SK-N-SH (cell line): Measurements from ENCODE around the gene C8G. TPM values are rescaled to one million over a fixed set of nuclear protein-coding genes. Genes with fewer than 3 reads are reported as not detected.
A peak's percentile ranks its signal among the peaks of the same experiment; 100 is the strongest.

ENCODE experiments used
- CTCF ChIA-PET: fragments of 300-600, 350-600 bp; formaldehyde crosslinking; extraction: SDS; loops from one replicate; lab custom pipeline; 2021; lab: Yijun Ruan, JAX
- POLR2A ChIA-PET: fragments of 350-600 bp; sonication (Branson Sonifier 250); formaldehyde crosslinking; extraction: SDS; loops from one replicate; lab custom pipeline; 2020; ENCODE audit warnings: antibody characterized with exemption, inconsistent platforms; lab: Yijun Ruan, JAX
- DNase-seq: peaks from one replicate; pipeline ENCODE4 v3.0.0; 2012
- H2AFZ ChIP-seq: fragments of 200-600 bp; sonication (generic); 2 replicates; pipeline ENCODE4 v1.8.1; 2016; ENCODE audit warnings: antibody characterized with exemption, mild to moderate bottlenecking, low read depth
- H3F3A ChIP-seq: fragments of 200-600 bp; sonication (generic); replicated peaks from 2 replicates; pipeline ENCODE3; 2016; ENCODE audit warnings: antibody characterized with exemption, mild to moderate bottlenecking; ENCODE audit not compliant: insufficient read depth
- H3K27ac ChIP-seq, 2 experiments: fragments of 200-500 bp in 1 of 2; fragments of 200-600 bp in 1 of 2; sonication (Bioruptor generic) in 1 of 2; sonication (generic), shearing (Covaris generic) in 1 of 2; 2 replicates each; pipeline versions ENCODE4 v1.5.1 to v1.6.1; 2014 to 2016; ENCODE audit warnings: low read depth in 2 of 2, inconsistent platforms in 1 of 2, low read length in 1 of 2, mild to moderate bottlenecking in 1 of 2, mixed read lengths in 1 of 2
- H3K27me3 ChIP-seq: fragments of 200-600 bp; sonication (generic), shearing (Covaris generic); 2 replicates; pipeline ENCODE4 v1.6.1; 2016; ENCODE audit warnings: mixed run types; ENCODE audit not compliant: insufficient read depth
- H3K36me3 ChIP-seq, 2 experiments: fragments of 200-500 bp in 1 of 2; fragments of 200-600 bp in 1 of 2; sonication (Bioruptor generic) in 1 of 2; sonication (generic) in 1 of 2; replicated peaks in 1 of 2; 2 replicates each; pipeline versions ENCODE3 to v1.5.1; 2014 to 2016; ENCODE audit warnings: low read length in 1 of 2, mild to moderate bottlenecking in 1 of 2; ENCODE audit not compliant: insufficient read depth in 2 of 2, control insufficient read depth in 1 of 2
- H3K4me1 ChIP-seq, 2 experiments: fragments of 200-500 bp in 1 of 2; fragments of 200-600 bp in 1 of 2; sonication (Bioruptor generic) in 1 of 2; sonication (generic), shearing (Covaris generic) in 1 of 2; 2 replicates each; pipeline versions ENCODE4 v1.5.1 to v1.6.1; 2014 to 2016; ENCODE audit warnings: low read depth in 1 of 2, low read length in 1 of 2, mixed run types in 1 of 2; ENCODE audit not compliant: insufficient read depth in 2 of 2, control insufficient read depth in 1 of 2
- H3K4me2 ChIP-seq: fragments of 200-600 bp; sonication (generic), shearing (Covaris generic); 2 replicates; pipeline ENCODE4 v1.6.1; 2017; ENCODE audit warnings: mixed run types
- H3K4me3 ChIP-seq, 2 experiments: fragments of 200-500 bp in 1 of 2; fragments of 200-600 bp in 1 of 2; sonication (Bioruptor generic) in 1 of 2; sonication (generic), shearing (Covaris generic) in 1 of 2; 2 replicates each; pipeline versions ENCODE4 v1.5.1 to v1.8.1; 2014 to 2016; ENCODE audit warnings: low read depth in 2 of 2, inconsistent platforms in 1 of 2, low read length in 1 of 2, mild to moderate bottlenecking in 1 of 2, mixed read lengths in 1 of 2, moderate library complexity in 1 of 2
- H3K79me2 ChIP-seq: fragments of 200-600 bp; sonication (generic); 2 replicates; pipeline ENCODE4 v1.8.1; 2017; ENCODE audit warnings: mild to moderate bottlenecking; ENCODE audit not compliant: insufficient read depth
- H3K9ac ChIP-seq: fragments of 200-600 bp; sonication (generic); 2 replicates; pipeline ENCODE4 v1.6.1; 2017; ENCODE audit warnings: mixed run types
- H3K9me2 ChIP-seq: fragments of 200-600 bp; sonication (generic); 2 replicates; pipeline ENCODE4 v1.6.1; 2017; ENCODE audit warnings: mixed run types
- H3K9me3 ChIP-seq: fragments of 200-600 bp; sonication (generic); 2 replicates; pipeline ENCODE4 v1.6.1; 2017; ENCODE audit warnings: mixed run types, mild to moderate bottlenecking, moderate library complexity
- H4K20me1 ChIP-seq: fragments of 200-600 bp; sonication (generic); 2 replicates; pipeline ENCODE4 v1.6.1; 2017; ENCODE audit warnings: mild to moderate bottlenecking, mixed run types; ENCODE audit not compliant: insufficient read depth
- EP300 ChIP-seq, 2 experiments: IDR thresholded peaks; 2 replicates each; pipeline versions ENCODE4 v1.4.0 to v1.6.1; 2012; ENCODE audit warnings: borderline replicate concordance in 1 of 2, low read depth in 1 of 2, low read length in 1 of 2
- FOXJ3 ChIP-seq: sonication (generic); formaldehyde crosslinking; IDR thresholded peaks from 2 replicates; pipeline ENCODE4 v1.5.1; 2020; ENCODE audit warnings: mild to moderate bottlenecking, missing genetic modification reagents
- FOXM1 ChIP-seq: IDR thresholded peaks from 2 replicates; pipeline ENCODE4 v1.4.0; 2012; ENCODE audit warnings: low read depth, mild to moderate bottlenecking
- JUND ChIP-seq: IDR thresholded peaks from 2 replicates; pipeline ENCODE4 v1.4.0; 2012
- MXI1 ChIP-seq: IDR thresholded peaks from 2 replicates; pipeline ENCODE4 v1.6.1; 2012; ENCODE audit warnings: mild to moderate bottlenecking, low read depth, low read length, improper control_type of control experiment
- NFIC ChIP-seq: IDR thresholded peaks from 2 replicates; pipeline ENCODE4 v1.4.0; 2012; ENCODE audit warnings: borderline replicate concordance
- POLR2AphosphoS5 ChIP-seq: IDR thresholded peaks from 2 replicates; pipeline ENCODE4 v1.6.1; 2012; ENCODE audit warnings: low read depth, low read length
- RAD21 ChIP-seq: IDR thresholded peaks from 2 replicates; pipeline ENCODE4 v1.6.1; 2012; ENCODE audit warnings: mild to moderate bottlenecking, low read length
- RCOR1 ChIP-seq: fragments of 150-350 bp; IDR thresholded peaks from 2 replicates; pipeline ENCODE4 v1.6.1; 2017; ENCODE audit warnings: antibody characterized with exemption, low read length
- RXRA ChIP-seq: IDR thresholded peaks from 2 replicates; pipeline ENCODE4 v1.4.0; 2012; ENCODE audit warnings: low read depth, mild to moderate bottlenecking, borderline replicate concordance
- SIN3A ChIP-seq: IDR thresholded peaks from 2 replicates; pipeline ENCODE4 v1.6.1; 2012; ENCODE audit warnings: low read depth, mild to moderate bottlenecking, low read length, moderate library complexity, borderline replicate concordance
- TAF1 ChIP-seq: IDR thresholded peaks from 2 replicates; pipeline ENCODE4 v1.6.1; 2012; ENCODE audit warnings: low read depth, mild to moderate bottlenecking, low read length, moderate library complexity, borderline replicate concordance
- TCF12 ChIP-seq: IDR thresholded peaks from 2 replicates; pipeline ENCODE4 v1.4.0; 2012
- TEAD4 ChIP-seq: IDR thresholded peaks from 2 replicates; pipeline ENCODE4 v1.4.0; 2012; ENCODE audit warnings: mild to moderate bottlenecking, borderline replicate concordance; ENCODE audit not compliant: insufficient read depth
- USF2 ChIP-seq: fragments of 150-350 bp; IDR thresholded peaks from 2 replicates; pipeline ENCODE4 v1.6.1; 2017; ENCODE audit warnings: antibody characterized with exemption, low read length, low read depth, borderline replicate concordance
- YY1 ChIP-seq: IDR thresholded peaks from 2 replicates; pipeline ENCODE4 v1.4.0; 2012; ENCODE audit warnings: low read depth, mild to moderate bottlenecking
- WGBS: methylation state at CpG from one replicate; pipeline ENCODE4 v1.1.6; 2017; ENCODE audit warnings: low lambda C conversion rate; 5-methylcytosine and 5-hydroxymethylcytosine counted together
- polyA plus RNA-seq, 3 experiments: library from polyadenylated mRNA; depleted of rRNA; stranded (reverse); fragments of >200 nt; gene quantifications; 2 replicates each; pipeline ENCODE4 v1.2.3, GENCODE V29; 2012
- TF ChIP-seq, protein P1 (sequence below): IDR thresholded peaks from 2 replicates; pipeline ENCODE4 v1.6.1; 2012; ENCODE audit warnings: mild to moderate bottlenecking, low read depth, low read length, moderate library complexity
- TF ChIP-seq, protein P2 (sequence below): fragments of 200-600 bp; sonication (generic); IDR thresholded peaks from 2 replicates; pipeline ENCODE4 v1.6.1; 2017; ENCODE audit warnings: antibody characterized with exemption, mild to moderate bottlenecking, moderate library complexity
- TF ChIP-seq, protein P3 (sequence below): fragments of 150-350 bp; IDR thresholded peaks from 2 replicates; pipeline ENCODE4 v1.6.1; 2016; ENCODE audit warnings: mild to moderate bottlenecking, low read depth, low read length

The C8G gene
- polyA plus RNA-seq, 1 of the 3 experiments (the other 2 are of a cell fraction) = 0.28 TPM

DNA sequence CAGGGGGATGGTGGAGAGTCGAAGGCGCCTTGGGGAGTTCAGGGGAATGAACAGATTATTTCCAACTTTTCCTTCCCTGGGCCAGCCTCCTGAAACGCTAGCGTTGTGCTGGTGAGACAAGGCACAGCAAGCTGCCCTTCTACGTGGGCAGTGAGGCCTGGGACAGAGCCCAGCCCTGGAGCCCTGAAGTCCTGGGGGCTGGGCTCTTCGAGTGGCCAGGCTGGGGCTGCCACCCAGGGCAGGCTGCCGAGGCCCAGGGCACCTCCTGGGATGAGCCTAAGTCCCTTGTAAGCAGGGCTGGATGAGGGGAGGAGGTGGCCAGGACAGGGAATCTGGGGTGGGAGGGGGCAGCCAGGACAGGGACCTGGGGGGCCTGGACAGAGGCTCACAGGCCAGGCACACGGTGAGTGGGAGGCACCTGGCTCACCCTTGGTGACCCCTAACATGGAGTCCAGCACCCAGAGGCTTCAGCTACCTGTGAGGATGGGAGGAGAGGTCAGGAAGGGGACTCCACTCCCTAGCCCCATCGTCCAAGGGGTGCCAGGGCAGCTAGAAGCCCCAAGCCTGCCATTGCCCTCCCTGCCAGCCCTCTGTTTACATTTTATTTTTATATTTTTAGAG is 5.7 kb downstream of the C8G start:
- no peaks in the 10 kb centered on the region for H3K27me3 ChIP-seq
- H4K20me1 ChIP-seq = no peaks in the 10 kb centered on the region
- ChIA-PET CTCF (interaction anchor here (0.7 to 13.2 kb wide), 10 partner anchors 26 to 193 kb away, joined by 3 to 350 read pairs (median 4); partner anchors contain the start of genes ABCA2, CLIC3, FUT7 and LCN8), POLR2A (interaction anchor here (0.8 to 1.8 kb wide), 6 partner anchors 23 to 291 kb away, joined by 3 to 7 read pairs (median 4); partner anchors contain the start of gene PTGDS)
- TF ChIP-seq RXRA = no peak
- no peak for TF ChIP-seq RCOR1
- TF ChIP-seq, protein P1, sequence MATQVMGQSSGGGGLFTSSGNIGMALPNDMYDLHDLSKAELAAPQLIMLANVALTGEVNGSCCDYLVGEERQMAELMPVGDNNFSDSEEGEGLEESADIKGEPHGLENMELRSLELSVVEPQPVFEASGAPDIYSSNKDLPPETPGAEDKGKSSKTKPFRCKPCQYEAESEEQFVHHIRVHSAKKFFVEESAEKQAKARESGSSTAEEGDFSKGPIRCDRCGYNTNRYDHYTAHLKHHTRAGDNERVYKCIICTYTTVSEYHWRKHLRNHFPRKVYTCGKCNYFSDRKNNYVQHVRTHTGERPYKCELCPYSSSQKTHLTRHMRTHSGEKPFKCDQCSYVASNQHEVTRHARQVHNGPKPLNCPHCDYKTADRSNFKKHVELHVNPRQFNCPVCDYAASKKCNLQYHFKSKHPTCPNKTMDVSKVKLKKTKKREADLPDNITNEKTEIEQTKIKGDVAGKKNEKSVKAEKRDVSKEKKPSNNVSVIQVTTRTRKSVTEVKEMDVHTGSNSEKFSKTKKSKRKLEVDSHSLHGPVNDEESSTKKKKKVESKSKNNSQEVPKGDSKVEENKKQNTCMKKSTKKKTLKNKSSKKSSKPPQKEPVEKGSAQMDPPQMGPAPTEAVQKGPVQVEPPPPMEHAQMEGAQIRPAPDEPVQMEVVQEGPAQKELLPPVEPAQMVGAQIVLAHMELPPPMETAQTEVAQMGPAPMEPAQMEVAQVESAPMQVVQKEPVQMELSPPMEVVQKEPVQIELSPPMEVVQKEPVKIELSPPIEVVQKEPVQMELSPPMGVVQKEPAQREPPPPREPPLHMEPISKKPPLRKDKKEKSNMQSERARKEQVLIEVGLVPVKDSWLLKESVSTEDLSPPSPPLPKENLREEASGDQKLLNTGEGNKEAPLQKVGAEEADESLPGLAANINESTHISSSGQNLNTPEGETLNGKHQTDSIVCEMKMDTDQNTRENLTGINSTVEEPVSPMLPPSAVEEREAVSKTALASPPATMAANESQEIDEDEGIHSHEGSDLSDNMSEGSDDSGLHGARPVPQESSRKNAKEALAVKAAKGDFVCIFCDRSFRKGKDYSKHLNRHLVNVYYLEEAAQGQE = no peak
- TF ChIP-seq EP300 (IDR thresholded peaks at IDR 0.05; ENCODE audit: borderline replicate concordance in 1 of 2, low read depth in 1 of 2, low read length in 1 of 2) = no peak
- no peak for TF ChIP-seq POLR2AphosphoS5
- TF ChIP-seq FOXJ3 (CRISPR knock-in tag) = no peak
- TF ChIP-seq, protein P2, sequence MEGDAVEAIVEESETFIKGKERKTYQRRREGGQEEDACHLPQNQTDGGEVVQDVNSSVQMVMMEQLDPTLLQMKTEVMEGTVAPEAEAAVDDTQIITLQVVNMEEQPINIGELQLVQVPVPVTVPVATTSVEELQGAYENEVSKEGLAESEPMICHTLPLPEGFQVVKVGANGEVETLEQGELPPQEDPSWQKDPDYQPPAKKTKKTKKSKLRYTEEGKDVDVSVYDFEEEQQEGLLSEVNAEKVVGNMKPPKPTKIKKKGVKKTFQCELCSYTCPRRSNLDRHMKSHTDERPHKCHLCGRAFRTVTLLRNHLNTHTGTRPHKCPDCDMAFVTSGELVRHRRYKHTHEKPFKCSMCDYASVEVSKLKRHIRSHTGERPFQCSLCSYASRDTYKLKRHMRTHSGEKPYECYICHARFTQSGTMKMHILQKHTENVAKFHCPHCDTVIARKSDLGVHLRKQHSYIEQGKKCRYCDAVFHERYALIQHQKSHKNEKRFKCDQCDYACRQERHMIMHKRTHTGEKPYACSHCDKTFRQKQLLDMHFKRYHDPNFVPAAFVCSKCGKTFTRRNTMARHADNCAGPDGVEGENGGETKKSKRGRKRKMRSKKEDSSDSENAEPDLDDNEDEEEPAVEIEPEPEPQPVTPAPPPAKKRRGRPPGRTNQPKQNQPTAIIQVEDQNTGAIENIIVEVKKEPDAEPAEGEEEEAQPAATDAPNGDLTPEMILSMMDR = no peak
- TF ChIP-seq YY1 = no peak
- no peak for TF ChIP-seq JUND
- no peak for TF ChIP-seq TAF1
- no peak for TF ChIP-seq TCF12
- TF ChIP-seq NFIC = no peak
- TF ChIP-seq MXI1 = no peak
- TF ChIP-seq, protein P3, sequence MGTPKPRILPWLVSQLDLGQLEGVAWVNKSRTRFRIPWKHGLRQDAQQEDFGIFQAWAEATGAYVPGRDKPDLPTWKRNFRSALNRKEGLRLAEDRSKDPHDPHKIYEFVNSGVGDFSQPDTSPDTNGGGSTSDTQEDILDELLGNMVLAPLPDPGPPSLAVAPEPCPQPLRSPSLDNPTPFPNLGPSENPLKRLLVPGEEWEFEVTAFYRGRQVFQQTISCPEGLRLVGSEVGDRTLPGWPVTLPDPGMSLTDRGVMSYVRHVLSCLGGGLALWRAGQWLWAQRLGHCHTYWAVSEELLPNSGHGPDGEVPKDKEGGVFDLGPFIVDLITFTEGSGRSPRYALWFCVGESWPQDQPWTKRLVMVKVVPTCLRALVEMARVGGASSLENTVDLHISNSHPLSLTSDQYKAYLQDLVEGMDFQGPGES = no peak
- TF ChIP-seq RAD21 = no peak
- TF ChIP-seq USF2 = no peak
- no peak for TF ChIP-seq SIN3A
- TF ChIP-seq FOXM1 = no peak
- no peak for TF ChIP-seq TEAD4
- peak overlapping the region in 1 of 2 experiments; percentile 94; a peak in 2 of 4 replicates for H3K27ac ChIP-seq
- peak overlapping the region; percentile 62 to 67; a peak in 3 of 4 replicates for H3K4me3 ChIP-seq
- H3K9me2 ChIP-seq = no peaks in the 10 kb centered on the region
- peaks cover 0 to 28% of the 10 kb centered on the region in 2 experiments; a peak in 2 of 4 replicates for H3K4me1 ChIP-seq
- H3K79me2 ChIP-seq = no peaks in the 10 kb centered on the region
- H3K4me2 ChIP-seq = peak overlapping the region; percentile 97
- no peak overlapping the region for H3K9ac ChIP-seq
- H3K36me3 ChIP-seq = no peaks in the 10 kb centered on the region
- peak overlapping the region; percentile 88 for H2AFZ ChIP-seq
- no peaks in the 10 kb centered on the region for H3F3A ChIP-seq
- DNase-seq = peak; percentile 73
- WGBS = 42% methylated on average over 5 of the region's 9 CpGs
- H3K9me3 ChIP-seq = no peaks in the 10 kb centered on the region
